HepG2 (cell line): ENCODE data around the gene CAMSAP2.

Experiments used
- CBX5 ChIP-seq: sonication (generic); formaldehyde crosslinking; IDR thresholded peaks from 2 replicates; pipeline ENCODE4 v1.4.0; 2020; ENCODE audit warnings: missing genetic modification reagents, borderline replicate concordance
- EP300 ChIP-seq, 3 experiments: sonication (generic) in 1 of 3; formaldehyde crosslinking in 1 of 3; IDR thresholded peaks; 2 replicates each; pipeline versions ENCODE4 v1.5.1 to v1.6.1; 2011 to 2020; ENCODE audit warnings: low read depth in 2 of 3, low read length in 2 of 3, borderline replicate concordance in 1 of 3, improper control_type of control experiment in 1 of 3, mild to moderate bottlenecking in 1 of 3, missing genetic modification reagents in 1 of 3, moderate library complexity in 1 of 3
- GLI4 ChIP-seq: sonication (generic); formaldehyde crosslinking; IDR thresholded peaks from 2 replicates; pipeline ENCODE4 v1.5.1; 2020; ENCODE audit warnings: missing genetic modification reagents, mild to moderate bottlenecking, moderate library complexity, borderline replicate concordance
- GTF2F1 ChIP-seq: fragments of 150-350 bp; IDR thresholded peaks from 2 replicates; pipeline ENCODE4 v1.6.1; 2014; ENCODE audit warnings: low read length
- NPAS2 ChIP-seq: sonication (generic); formaldehyde crosslinking; IDR thresholded peaks from 2 replicates; pipeline ENCODE4 v1.8.0; 2022; ENCODE audit warnings: mild to moderate bottlenecking, missing genetic modification reagents, borderline replicate concordance
- SP4 ChIP-seq: sonication (generic); formaldehyde crosslinking; IDR thresholded peaks from 2 replicates; pipeline ENCODE4 v1.8.1; 2023; ENCODE audit warnings: mild to moderate bottlenecking, missing genetic modification reagents
- ZFP36 ChIP-seq: fragments of 150-350 bp; IDR thresholded peaks from 2 replicates; pipeline ENCODE4 v1.6.1; 2018; ENCODE audit warnings: borderline replicate concordance, low read length, low read depth; ENCODE audit not compliant: partially characterized antibody
- ZNF530 ChIP-seq: sonication (generic); formaldehyde crosslinking; IDR thresholded peaks from 2 replicates; pipeline ENCODE4 v1.5.0; 2020; ENCODE audit warnings: low read depth, mild to moderate bottlenecking, missing genetic modification reagents
- ZNF550 ChIP-seq: sonication (generic); formaldehyde crosslinking; IDR thresholded peaks from 2 replicates; pipeline ENCODE4 v1.4.0; 2020; ENCODE audit warnings: mild to moderate bottlenecking, missing genetic modification reagents, borderline replicate concordance
- ZNF660 ChIP-seq: sonication (generic); formaldehyde crosslinking; IDR thresholded peaks from 2 replicates; pipeline ENCODE4 v1.5.1; 2020; ENCODE audit warnings: mild to moderate bottlenecking, low read depth, missing genetic modification reagents, borderline replicate concordance
- TF ChIP-seq, protein P1 (sequence below): sonication (generic); formaldehyde crosslinking; IDR thresholded peaks from 2 replicates; pipeline ENCODE4 v1.5.0; 2020; ENCODE audit warnings: mild to moderate bottlenecking, missing genetic modification reagents, moderate library complexity
- TF ChIP-seq, protein P2 (sequence below): sonication (generic); formaldehyde crosslinking; IDR thresholded peaks from 2 replicates; pipeline ENCODE4 v1.4.0; 2020; ENCODE audit warnings: missing genetic modification reagents

DNA sequence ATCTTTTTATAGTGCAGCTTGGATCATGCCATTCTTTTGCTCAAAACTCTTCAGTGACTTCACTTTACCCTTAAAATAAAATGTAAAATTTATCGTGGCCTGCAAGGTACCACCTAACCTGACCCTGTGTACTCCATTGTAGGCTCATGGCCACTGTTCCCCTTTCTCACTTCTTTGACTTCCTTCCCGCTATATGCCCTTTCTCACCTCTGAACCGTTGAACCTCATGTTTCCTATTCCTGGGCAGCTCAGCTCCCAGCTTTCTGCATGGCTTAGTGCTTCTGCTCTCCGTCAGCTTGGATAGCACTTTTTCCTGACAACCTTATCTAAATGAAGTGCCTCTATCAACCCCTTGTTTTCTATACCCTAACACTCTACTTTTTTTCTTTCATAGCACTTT is 73.0 kb downstream of the CAMSAP2 start:
- TF ChIP-seq GLI4 (CRISPR knock-in tag) (no peak), EP300 (IDR thresholded peaks at IDR 0.05; ENCODE audit: low read depth in 2 of 2, low read length in 2 of 2) (no peak), EP300 (CRISPR knock-in tag; IDR thresholded peaks at IDR 0.05; ENCODE audit: borderline replicate concordance) (no peak), ZNF550 (no peak), ZFP36 (no peak), ZNF660 (CRISPR knock-in tag) (no peak), SP4 (CRISPR knock-in tag) (no peak), GTF2F1 (no peak), ZNF530 (CRISPR knock-in tag) (no peak), CBX5 (CRISPR knock-in tag) (no peak), NPAS2 (no peak)
- TF ChIP-seq, protein P1, sequence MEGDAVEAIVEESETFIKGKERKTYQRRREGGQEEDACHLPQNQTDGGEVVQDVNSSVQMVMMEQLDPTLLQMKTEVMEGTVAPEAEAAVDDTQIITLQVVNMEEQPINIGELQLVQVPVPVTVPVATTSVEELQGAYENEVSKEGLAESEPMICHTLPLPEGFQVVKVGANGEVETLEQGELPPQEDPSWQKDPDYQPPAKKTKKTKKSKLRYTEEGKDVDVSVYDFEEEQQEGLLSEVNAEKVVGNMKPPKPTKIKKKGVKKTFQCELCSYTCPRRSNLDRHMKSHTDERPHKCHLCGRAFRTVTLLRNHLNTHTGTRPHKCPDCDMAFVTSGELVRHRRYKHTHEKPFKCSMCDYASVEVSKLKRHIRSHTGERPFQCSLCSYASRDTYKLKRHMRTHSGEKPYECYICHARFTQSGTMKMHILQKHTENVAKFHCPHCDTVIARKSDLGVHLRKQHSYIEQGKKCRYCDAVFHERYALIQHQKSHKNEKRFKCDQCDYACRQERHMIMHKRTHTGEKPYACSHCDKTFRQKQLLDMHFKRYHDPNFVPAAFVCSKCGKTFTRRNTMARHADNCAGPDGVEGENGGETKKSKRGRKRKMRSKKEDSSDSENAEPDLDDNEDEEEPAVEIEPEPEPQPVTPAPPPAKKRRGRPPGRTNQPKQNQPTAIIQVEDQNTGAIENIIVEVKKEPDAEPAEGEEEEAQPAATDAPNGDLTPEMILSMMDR (CRISPR knock-in tag), result no peak
- TF ChIP-seq, protein P2, sequence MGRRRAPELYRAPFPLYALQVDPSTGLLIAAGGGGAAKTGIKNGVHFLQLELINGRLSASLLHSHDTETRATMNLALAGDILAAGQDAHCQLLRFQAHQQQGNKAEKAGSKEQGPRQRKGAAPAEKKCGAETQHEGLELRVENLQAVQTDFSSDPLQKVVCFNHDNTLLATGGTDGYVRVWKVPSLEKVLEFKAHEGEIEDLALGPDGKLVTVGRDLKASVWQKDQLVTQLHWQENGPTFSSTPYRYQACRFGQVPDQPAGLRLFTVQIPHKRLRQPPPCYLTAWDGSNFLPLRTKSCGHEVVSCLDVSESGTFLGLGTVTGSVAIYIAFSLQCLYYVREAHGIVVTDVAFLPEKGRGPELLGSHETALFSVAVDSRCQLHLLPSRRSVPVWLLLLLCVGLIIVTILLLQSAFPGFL (CRISPR knock-in tag), result no peak
